Central memory CD8-positive, alpha-beta T cell (primary cell): ENCODE data around the gene GDF10.

Experiments
- ATAC-seq: fragments of 150-1000 bp; cut with Tn5 transposase; replicated peaks from 2 replicates; pipeline ENCODE4 v1.10.0; 2022; ENCODE audit warnings: mild to moderate bottlenecking, moderate FRiP score, moderate number of reproducible peaks; ENCODE audit not compliant: poor library complexity, severe bottlenecking; ENCODE audit errors: extremely low read depth
- DNase-seq, 2 donors: peaks; one replicate each; pipeline ENCODE4 v3.0.0; 2021; ENCODE audit warnings: low spot score in 2 of 2
- H3K27ac Mint-ChIP-seq: one replicate; pipeline ENCODE4 v1.8.0; 2022; ENCODE audit warnings: low read depth, mild to moderate bottlenecking, moderate library complexity, mixed read lengths
- H3K27me3 Mint-ChIP-seq: one replicate; pipeline ENCODE4 v1.8.0; 2022; ENCODE audit warnings: mixed read lengths
- H3K36me3 Mint-ChIP-seq: one replicate; pipeline ENCODE4 v1.8.0; 2022; ENCODE audit warnings: mild to moderate bottlenecking, moderate library complexity, mixed read lengths; ENCODE audit not compliant: insufficient read depth
- H3K4me1 Mint-ChIP-seq: one replicate; pipeline ENCODE4 v1.8.0; 2022; ENCODE audit warnings: mixed read lengths
- H3K4me3 Mint-ChIP-seq: one replicate; pipeline ENCODE4 v1.8.0; 2022; ENCODE audit warnings: mild to moderate bottlenecking, moderate library complexity, mixed read lengths
- H3K9me3 Mint-ChIP-seq: one replicate; pipeline ENCODE4 v1.8.0; 2022; ENCODE audit warnings: mixed read lengths

The GDF10 gene

GRCh38 chr10:47326306-47326926 is 26.4 kb downstream of the GDF10 start:
- DNase-seq = no peak
- Mint-ChIP-seq H3K36me3 (no peaks in the 10 kb centered on the region), H3K9me3 (no peaks in the 10 kb centered on the region), H3K4me3 (no peak overlapping the region), H3K4me1 (no peaks in the 10 kb centered on the region), H3K27me3 (peaks cover 10% of the 10 kb centered on the region), H3K27ac (no peak overlapping the region)
- ATAC-seq = no peak

GRCh38 chr10:47326927-47327330 is 26.9 kb downstream of the GDF10 start:
- Mint-ChIP-seq H3K4me1 (no peaks in the 10 kb centered on the region), H3K4me3 (no peak overlapping the region), H3K9me3 (no peaks in the 10 kb centered on the region), H3K27ac (no peak overlapping the region), H3K36me3 (no peaks in the 10 kb centered on the region), H3K27me3 (peaks cover 7% of the 10 kb centered on the region)
- no peak for ATAC-seq
- no peak for DNase-seq

- Mint-ChIP-seq H3K27me3 (peaks cover 17% of the 10 kb centered on the region), H3K9me3 (no peaks in the 10 kb centered on the region), H3K27ac (no peak overlapping the region), H3K4me1 (no peaks in the 10 kb centered on the region), H3K36me3 (no peaks in the 10 kb centered on the region), H3K4me3 (no peak overlapping the region)
- DNase-seq (no peak), ATAC-seq (no peak)
These were observed 29.9 kb downstream of the GDF10 start for GRCh38 chr10:47329855-47330254.

GRCh38 chr10:47330366-47330765 is 30.4 kb downstream of the GDF10 start:
- H3K4me1 Mint-ChIP-seq = no peaks in the 10 kb centered on the region
- no peak overlapping the region for H3K4me3 Mint-ChIP-seq
- H3K27ac Mint-ChIP-seq = no peak overlapping the region
- no peaks in the 10 kb centered on the region for H3K36me3 Mint-ChIP-seq
- no peak for DNase-seq
- no peak for ATAC-seq
- H3K9me3 Mint-ChIP-seq = no peaks in the 10 kb centered on the region
- peaks cover 21% of the 10 kb centered on the region for H3K27me3 Mint-ChIP-seq

GRCh38 chr10:47330804-47331203 is 30.8 kb downstream of the GDF10 start:
- H3K4me3 Mint-ChIP-seq = no peak overlapping the region
- no peaks in the 10 kb centered on the region for H3K4me1 Mint-ChIP-seq
- peaks cover 25% of the 10 kb centered on the region for H3K27me3 Mint-ChIP-seq
- no peak for ATAC-seq
- no peak overlapping the region for H3K27ac Mint-ChIP-seq
- H3K9me3 Mint-ChIP-seq = no peaks in the 10 kb centered on the region
- no peak for DNase-seq
- no peaks in the 10 kb centered on the region for H3K36me3 Mint-ChIP-seq

- no peak overlapping the region for H3K4me3 Mint-ChIP-seq
- H3K9me3 Mint-ChIP-seq = no peaks in the 10 kb centered on the region
- no peak for DNase-seq
- H3K27me3 Mint-ChIP-seq = peaks cover 30% of the 10 kb centered on the region
- ATAC-seq = no peak
- H3K27ac Mint-ChIP-seq = no peak overlapping the region
- no peaks in the 10 kb centered on the region for H3K36me3 Mint-ChIP-seq
- H3K4me1 Mint-ChIP-seq = no peaks in the 10 kb centered on the region
These were observed 31.5 kb downstream of the GDF10 start for GRCh38 chr10:47331491-47331890.

- no peak overlapping the region for H3K4me3 Mint-ChIP-seq
- H3K4me1 Mint-ChIP-seq = no peaks in the 10 kb centered on the region
- DNase-seq (no peak), ATAC-seq (no peak)
- no peaks in the 10 kb centered on the region for H3K36me3 Mint-ChIP-seq
- H3K9me3 Mint-ChIP-seq = no peaks in the 10 kb centered on the region
- H3K27me3 Mint-ChIP-seq = peaks cover 30% of the 10 kb centered on the region
- H3K27ac Mint-ChIP-seq = no peak overlapping the region
These were observed 32.0 kb downstream of the GDF10 start for GRCh38 chr10:47331954-47332353.

GRCh38 chr10:47332371-47332770 is 32.4 kb downstream of the GDF10 start:
- Mint-ChIP-seq H3K4me1 (no peaks in the 10 kb centered on the region), H3K9me3 (no peaks in the 10 kb centered on the region), H3K27ac (no peak overlapping the region), H3K27me3 (peaks cover 30% of the 10 kb centered on the region), H3K36me3 (no peaks in the 10 kb centered on the region), H3K4me3 (no peak overlapping the region)
- no peak for ATAC-seq
- no peak for DNase-seq

- H3K27me3 Mint-ChIP-seq = peaks cover 30% of the 10 kb centered on the region
- DNase-seq (no peak), ATAC-seq (no peak)
- H3K27ac Mint-ChIP-seq = no peak overlapping the region
- no peak overlapping the region for H3K4me3 Mint-ChIP-seq
- no peaks in the 10 kb centered on the region for H3K4me1 Mint-ChIP-seq
- H3K9me3 Mint-ChIP-seq = no peaks in the 10 kb centered on the region
- no peaks in the 10 kb centered on the region for H3K36me3 Mint-ChIP-seq
These were observed 32.9 kb downstream of the GDF10 start for GRCh38 chr10:47332946-47333345.

GRCh38 chr10:47333532-47333931 is 33.5 kb downstream of the GDF10 start:
- Mint-ChIP-seq H3K4me1 (no peaks in the 10 kb centered on the region), H3K36me3 (no peaks in the 10 kb centered on the region), H3K27ac (no peak overlapping the region), H3K27me3 (peaks cover 30% of the 10 kb centered on the region), H3K4me3 (no peak overlapping the region), H3K9me3 (no peaks in the 10 kb centered on the region)
- ATAC-seq (no peak), DNase-seq (no peak)

- H3K36me3 Mint-ChIP-seq = no peaks in the 10 kb centered on the region
- H3K4me3 Mint-ChIP-seq = no peak overlapping the region
- no peaks in the 10 kb centered on the region for H3K4me1 Mint-ChIP-seq
- H3K9me3 Mint-ChIP-seq = no peaks in the 10 kb centered on the region
- DNase-seq (no peak), ATAC-seq (no peak)
- peaks cover 37% of the 10 kb centered on the region for H3K27me3 Mint-ChIP-seq
- no peak overlapping the region for H3K27ac Mint-ChIP-seq
These were observed 34.7 kb downstream of the GDF10 start for GRCh38 chr10:47334466-47335295.

GRCh38 chr10:47335906-47336305 is 35.9 kb downstream of the GDF10 start:
- DNase-seq = no peak
- no peak for ATAC-seq
- H3K4me3 Mint-ChIP-seq = no peak overlapping the region
- H3K4me1 Mint-ChIP-seq = peaks cover 6% of the 10 kb centered on the region
- no peaks in the 10 kb centered on the region for H3K9me3 Mint-ChIP-seq
- H3K36me3 Mint-ChIP-seq = no peaks in the 10 kb centered on the region
- no peak overlapping the region for H3K27ac Mint-ChIP-seq
- peaks cover 49% of the 10 kb centered on the region for H3K27me3 Mint-ChIP-seq

- DNase-seq (no peak), ATAC-seq (no peak)
- no peaks in the 10 kb centered on the region for H3K36me3 Mint-ChIP-seq
- peaks cover 56% of the 10 kb centered on the region for H3K27me3 Mint-ChIP-seq
- no peak overlapping the region for H3K27ac Mint-ChIP-seq
- no peak overlapping the region for H3K4me3 Mint-ChIP-seq
- H3K4me1 Mint-ChIP-seq = peaks cover 6% of the 10 kb centered on the region
- no peaks in the 10 kb centered on the region for H3K9me3 Mint-ChIP-seq
These were observed 36.6 kb downstream of the GDF10 start for GRCh38 chr10:47336387-47337134.
